Stimulated activated CD8-positive, alpha-beta memory T cell treated with anti-CD3 and anti-CD28 coated beads, Interleukin-7, amount 100 ng/mL, for 1 hour (primary cell): Measurements from ENCODE around the gene DZIP3.
A peak's percentile ranks its signal among the peaks of the same experiment; 100 is the strongest.

Experiments
- DNase-seq, 2 donors: peaks; one replicate each; pipeline ENCODE4 v3.0.0-alpha.2; 2020; ENCODE audit warnings: low read depth in 2 of 2

DZIP3 gene, protein sequence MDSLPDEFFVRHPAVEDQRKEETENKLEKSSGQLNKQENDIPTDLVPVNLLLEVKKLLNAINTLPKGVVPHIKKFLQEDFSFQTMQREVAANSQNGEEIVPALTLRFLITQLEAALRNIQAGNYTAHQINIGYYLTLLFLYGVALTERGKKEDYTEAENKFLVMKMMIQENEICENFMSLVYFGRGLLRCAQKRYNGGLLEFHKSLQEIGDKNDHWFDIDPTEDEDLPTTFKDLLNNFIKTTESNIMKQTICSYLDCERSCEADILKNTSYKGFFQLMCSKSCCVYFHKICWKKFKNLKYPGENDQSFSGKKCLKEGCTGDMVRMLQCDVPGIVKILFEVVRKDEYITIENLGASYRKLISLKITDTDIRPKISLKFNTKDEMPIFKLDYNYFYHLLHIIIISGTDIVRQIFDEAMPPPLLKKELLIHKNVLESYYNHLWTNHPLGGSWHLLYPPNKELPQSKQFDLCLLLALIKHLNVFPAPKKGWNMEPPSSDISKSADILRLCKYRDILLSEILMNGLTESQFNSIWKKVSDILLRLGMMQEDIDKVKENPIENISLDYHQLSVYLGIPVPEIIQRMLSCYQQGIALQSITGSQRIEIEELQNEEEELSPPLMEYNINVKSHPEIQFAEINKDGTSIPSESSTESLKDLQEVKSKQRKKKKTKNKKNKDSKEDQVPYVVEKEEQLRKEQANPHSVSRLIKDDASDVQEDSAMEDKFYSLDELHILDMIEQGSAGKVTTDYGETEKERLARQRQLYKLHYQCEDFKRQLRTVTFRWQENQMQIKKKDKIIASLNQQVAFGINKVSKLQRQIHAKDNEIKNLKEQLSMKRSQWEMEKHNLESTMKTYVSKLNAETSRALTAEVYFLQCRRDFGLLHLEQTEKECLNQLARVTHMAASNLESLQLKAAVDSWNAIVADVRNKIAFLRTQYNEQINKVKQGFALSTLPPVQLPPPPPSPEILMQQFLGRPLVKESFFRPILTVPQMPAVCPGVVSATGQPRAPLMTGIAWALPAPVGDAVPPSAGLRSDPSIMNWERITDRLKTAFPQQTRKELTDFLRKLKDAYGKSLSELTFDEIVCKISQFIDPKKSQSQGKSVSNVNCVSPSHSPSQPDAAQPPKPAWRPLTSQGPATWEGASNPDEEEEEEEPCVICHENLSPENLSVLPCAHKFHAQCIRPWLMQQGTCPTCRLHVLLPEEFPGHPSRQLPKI

DNA sequence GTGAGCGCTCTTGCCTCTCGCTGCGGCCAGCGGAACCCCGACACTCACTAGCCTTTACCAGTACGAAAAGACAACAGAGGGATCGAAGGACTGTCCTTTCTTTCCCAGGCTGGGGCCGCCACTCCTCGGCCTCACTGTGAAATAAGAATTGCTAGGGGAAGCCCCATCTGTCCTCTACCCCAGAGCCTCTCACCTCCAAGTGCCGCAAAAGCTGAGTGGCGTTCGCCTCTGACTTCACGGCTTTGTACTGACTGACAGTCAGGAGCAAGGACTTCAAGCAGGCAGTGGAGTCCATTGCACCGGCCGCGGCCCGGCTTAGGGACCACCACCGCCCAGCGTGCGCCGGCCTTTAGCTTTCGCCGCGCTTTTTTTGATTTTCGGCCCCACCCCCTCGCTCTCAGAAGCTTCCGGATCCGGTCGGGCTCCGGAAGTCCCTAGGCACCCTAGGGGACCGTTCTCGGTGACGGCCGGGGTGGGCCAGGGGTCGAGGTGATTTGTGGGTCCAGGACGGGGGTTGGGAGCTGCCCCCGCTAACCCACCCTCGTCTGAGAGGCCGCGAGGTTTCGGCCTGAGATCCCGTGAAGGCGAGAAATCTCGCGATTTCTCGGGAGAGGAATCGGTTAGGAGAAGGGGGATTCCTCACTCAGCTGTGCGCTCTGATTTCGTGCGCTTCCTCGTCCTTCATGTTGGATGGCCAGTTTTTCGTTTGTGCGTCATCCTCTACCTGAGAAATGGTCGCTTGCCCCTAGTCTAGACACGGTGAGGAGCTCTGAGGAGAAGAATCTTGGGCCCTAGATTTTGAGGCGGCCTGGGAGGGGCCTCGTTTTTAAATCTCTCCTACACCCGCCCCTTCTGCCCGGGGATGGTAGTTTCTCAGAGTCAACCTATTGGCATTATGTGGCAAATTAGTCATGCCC lies at the start of gene DZIP3, which contains the start of gene CIP2A:
TSS of gene DZIP3 (plus strand) at position 642 of the 917 bp plus-strand sequence. CDS start 15,685 bp downstream, outside the sequence.
TSS of gene CIP2A (minus strand) at position 358 of the 917 bp plus-strand sequence. CDS start at position 295, 63 bp downstream.
- DNase-seq, result peak; percentile 60 to 66

DNA sequence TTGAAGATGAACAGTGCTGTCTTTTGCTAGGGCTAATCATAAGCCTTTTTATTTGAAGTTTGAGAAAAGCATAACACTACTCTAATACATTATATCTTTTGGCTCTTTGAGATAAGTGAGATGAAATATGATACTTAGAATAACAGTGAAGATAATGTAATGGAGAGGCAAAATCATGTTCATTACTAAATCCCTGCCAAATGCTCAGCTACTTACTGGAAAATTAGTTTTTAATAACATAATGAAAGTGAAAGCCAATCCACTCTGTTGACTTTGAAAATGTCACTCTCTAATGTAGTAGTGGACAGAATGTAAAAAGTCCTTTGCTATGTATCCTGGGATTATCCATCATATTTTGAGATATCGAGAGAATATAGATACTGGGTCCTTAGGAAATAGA lies 43.3 kb upstream of the DZIP3 start:
- DNase-seq, result no peak

DNA sequence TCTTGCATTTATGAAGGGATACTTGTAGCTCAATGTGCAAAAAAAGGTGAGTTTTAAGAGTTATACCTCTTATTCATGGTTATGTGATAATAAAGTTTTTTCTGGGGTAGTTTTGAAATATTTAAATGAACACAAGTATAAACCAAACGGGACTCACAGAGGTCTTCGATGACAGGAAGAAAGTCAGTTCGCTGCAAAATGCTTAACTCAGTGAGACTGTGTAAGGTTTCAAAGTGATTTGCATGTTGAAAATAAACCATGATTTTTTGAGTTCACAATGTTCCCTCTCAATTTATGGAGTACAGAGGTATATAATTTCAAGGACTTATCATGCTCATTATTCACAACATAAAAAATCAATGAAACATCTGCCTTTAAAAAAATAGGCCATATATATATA lies 42.8 kb upstream of the DZIP3 start:
- no peak for DNase-seq

DNA sequence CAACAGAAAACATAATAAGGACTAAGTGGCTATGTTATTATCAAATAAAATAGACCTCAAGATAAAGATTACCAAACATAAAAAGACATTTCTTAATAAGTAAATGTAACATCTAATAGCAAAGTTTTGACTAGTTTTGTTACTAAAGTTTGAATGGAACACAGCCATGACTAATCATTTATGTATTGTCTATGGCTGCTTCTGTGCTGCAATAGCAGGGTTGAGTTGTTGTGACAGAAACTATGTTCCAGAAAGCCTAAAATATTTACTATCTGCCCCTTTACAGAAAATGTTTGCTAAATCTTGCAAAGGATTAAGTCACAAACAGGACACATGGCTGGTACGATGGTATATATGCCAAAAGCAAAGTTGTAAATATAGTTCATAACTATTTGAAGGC lies 41.2 kb upstream of the DZIP3 start:
- no peak for DNase-seq

DNA sequence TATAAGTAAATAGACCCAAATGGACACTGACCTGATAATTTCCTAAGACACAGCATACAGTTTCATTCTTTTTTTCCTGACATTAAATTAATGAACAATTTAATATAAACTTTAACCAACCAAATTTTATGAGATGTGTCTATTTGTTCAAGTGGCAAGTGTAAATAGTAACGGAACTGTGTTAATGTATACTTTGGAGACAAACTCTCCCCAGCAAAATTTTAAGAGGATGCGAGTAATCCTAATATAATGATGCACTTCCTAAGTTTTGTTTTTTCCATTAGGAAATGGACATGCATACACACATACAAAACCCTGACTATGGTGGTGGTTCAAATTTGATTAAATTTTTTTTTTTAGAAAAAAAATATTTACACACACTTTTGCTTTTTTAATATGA lies 40.6 kb upstream of the DZIP3 start:
- no peak for DNase-seq

DNA sequence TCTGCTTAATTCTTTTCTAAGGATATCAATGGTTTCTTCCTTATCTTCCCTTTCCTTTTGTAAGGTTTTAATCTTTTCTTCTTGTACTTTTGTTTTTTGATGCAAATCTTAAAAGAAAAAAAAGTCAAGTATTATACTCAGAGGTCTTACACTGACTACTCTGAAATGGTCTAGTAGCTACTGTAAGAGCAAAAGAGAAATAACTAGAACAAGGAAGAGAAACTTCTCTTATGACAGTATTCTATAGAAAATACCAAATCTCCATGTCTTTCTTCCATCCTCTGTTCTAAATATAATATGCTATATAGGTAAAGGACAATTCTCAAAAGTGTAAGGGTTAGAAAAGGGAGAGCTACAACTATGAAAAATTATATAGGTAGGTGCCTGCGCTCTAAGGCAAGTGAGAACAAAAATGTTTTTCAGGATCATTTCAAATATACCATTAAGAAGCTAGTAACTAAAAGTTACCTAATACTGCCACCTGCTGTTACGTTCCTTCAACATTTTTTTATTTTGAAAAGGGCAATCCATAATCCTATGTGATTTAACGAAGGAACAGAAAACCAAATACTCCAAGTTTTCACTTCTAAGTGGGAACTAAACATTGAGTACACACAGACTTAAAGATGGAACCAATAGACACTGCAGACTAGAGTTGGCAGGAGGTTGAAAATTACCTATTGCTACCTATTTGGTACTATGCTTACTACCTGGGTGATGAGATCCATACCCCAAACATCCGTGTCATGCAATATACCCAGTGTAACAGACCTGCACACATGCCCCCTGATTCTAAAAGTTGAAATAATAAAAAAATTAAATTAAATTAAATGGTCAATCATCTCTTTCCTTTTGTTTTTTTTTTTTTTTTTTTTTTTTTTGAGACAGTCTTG lies 37.0 kb upstream of the DZIP3 start:
- no peak for DNase-seq

DNA sequence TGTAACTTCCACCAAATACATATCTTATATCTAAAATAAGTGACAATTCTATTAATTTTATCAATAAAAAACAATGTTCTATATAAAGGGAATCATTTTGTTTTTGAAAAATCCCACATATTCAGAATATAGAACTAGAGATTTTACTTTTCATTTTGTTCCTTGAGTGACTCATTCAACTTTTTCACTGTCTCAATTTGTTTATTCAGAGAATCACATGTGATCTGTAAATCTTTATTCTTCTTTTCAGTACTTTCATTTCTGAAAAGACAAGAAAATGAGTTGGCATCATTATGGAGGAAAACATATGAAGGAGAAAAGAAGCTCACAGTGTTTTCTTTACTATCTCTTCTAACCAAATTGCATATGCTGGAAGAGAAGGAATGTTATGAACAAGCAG lies 35.3 kb upstream of the DZIP3 start:
- DNase-seq, result no peak

DNA sequence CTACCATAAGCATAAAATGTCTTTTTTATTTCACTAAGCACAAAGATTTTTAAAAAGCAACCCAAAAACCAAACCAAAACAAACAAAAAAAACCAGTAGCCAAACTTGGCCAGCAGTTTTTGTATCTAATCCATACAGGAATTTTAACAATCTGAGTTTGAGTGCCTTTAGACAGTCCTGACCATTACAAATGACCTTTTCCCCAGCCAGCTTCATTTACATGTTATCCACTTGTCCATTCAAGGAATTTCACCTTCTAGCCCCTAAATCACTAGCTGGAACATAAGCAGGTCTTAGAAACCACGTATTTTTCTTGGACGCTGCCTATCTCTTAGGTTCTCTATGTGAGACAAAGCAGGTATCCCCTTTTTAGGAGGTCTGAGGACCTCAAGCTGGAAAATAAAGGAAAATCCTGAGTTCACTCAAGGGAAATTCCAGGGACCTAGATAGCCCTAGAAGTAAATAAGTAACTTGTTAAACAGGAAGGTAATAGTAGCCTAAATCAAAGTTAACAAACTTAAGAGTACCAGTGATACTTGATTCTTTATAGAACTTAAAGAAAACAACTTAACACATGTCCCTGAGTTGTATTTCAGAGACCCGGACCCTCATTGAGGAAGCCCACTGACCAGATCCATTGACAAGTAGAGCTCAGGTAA lies 34.5 kb upstream of the DZIP3 start:
- no peak for DNase-seq

DNA sequence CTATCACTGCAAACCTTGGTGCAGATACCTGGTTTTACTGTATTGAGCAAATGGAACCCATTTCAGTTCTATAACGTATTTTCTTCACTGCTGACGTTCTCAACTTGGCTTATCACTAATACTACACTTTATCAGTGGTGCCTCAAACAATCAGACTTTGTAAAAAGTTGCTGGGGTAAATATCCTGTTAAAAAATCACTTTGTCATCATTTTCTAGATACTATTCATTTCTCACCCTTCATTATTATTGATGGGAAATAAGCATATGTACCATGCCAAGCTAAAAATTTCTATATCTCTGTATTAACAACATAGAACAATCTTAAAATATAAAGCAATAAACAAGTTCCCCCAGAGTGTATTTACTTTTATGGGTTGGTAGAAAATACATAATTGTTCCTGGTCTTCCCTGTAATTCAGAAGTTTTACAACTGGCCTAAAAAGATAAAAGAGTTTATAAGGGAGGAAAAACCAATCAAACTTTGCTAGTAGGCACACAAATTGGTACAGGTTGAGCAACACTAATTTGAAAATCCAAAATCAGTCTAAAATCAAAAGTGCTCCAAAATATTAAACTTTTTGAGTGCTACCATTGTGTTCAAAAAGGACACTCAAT lies 33.4 kb upstream of the DZIP3 start:
- DNase-seq, result no peak

DNA sequence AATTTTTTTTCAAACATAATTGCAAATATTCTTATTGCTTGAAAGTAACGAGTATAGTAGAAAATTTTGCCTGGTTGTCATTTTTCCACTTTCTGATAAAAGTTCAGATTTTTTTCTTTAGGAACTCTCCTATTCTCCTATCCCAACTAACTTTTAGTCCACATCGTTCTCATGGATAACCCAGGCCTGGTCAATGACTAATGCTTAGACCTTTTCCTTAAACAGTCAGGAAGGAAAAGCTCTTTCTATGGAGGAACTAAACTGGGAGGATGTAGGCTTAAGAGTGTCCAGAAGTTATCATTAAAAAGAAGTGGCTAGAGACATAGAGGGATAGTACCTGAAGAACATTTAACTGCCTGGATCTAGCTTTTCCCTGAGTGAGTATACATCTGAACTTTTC lies 27.0 kb upstream of the DZIP3 start:
- no peak for DNase-seq

DNA sequence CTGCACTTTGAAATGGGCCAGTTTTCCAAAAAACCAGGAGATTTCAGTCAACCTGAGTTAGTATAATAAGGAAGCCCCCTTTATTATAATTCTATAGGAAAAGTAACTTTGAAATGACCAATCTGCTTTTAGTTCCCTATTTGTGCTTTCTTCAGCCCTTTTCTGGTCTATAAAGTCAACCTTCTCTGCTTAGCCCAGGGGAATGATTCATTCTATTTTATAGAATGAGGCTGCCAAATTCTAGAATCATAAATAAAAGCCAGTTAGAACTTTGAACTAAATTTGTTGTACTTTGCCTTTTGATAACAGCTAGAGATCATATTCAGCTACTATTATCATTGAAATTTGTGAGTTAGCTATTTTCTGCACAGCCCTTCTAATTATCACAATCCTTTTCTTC lies 25.0 kb upstream of the DZIP3 start:
- DNase-seq, result no peak

DNA sequence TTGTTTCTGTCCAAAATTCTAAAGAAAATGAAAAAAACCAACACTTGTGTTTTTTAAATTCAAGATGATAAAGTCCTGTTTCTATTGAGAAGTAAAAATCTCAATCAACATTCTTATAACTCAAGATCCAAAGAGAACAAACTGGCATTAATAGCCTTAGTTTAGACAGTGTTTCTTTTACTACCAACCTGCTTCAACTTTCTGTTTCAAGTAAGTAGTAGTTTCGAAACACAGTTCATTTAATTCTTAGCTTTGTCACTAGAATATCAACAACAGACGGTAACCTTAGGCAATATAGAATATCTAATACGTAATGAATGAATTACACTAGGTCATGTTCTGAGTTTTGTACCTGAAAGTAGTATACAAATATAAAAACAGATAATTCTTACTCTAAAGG lies 24.0 kb upstream of the DZIP3 start:
- no peak for DNase-seq

DNA sequence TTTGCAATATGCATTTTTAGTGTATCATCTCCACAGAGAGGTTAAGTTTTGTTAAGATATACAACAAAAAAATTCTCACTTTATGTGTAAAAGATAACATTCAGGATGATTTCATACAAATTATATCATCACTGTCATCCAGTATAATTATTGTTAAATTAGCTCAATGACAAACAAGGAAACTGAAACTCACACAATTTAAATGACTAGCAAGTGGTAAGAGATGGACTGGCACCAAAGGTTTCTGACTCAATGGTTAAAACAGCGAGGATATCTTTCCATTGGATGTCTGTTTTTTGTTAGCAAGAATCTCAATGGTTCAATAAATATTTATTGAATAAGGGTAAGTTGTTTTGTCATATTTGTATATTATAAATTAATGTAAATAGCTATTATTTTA lies 22.9 kb upstream of the DZIP3 start:
- no peak for DNase-seq

DNA sequence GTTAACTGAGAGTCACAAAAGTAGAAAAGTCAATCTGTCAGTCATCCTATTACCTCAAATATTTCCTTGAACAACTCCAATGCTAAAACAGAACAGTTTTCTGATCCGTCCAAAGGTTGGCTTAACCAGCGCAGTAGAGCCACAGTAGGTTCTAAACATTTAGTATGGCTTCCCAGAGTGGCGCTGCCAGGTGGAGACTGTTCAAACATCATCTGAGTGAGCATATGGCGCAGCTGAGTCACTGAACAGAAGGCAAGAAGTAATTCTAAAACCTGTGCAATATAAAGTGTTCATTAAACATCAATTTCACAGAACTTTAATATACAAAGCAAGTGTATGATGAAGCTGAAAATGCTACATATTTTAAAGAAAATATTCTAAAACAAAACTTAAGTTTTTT lies 20.2 kb upstream of the DZIP3 start:
- DNase-seq, result no peak

DNA sequence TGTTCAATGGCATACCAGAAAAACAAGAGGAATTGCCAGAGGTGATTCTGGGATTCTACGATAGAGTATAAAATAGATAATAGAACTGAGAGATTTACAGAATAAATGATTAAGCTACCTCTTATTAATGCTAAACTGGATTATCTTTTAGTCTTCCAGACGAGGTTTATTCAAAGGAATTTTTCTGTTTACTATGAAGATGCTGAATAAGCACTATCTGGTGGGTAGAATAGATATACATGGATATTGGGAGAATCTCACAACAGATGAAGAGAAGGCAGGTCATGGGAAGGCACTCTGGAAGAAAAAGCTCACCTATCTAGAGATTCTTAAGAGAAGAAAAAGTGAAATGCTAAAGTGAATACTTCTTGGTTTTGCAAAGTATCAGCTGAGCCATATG lies 11.5 kb upstream of the DZIP3 start:
- no peak for DNase-seq

DNA sequence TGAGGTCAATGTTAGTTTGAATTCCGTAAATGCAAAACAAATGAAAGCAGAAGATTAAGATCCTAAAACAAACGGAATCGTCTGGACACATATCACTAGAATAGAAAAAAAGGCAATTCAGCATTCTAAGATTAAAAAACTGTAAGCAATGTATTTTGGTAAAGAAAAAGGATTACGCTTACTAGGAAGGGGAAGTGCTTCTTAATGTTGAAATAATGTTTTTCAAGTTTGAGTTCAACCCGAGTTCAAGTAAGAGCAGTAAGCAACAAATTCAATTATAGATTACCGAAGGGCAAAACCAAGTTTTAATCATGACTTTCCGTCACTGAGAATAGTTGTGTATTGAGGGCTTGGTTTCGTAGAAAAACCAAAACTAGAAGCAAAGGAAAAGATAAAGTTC lies 921 bp upstream of the DZIP3 start:
- DNase-seq, result no peak

DNA sequence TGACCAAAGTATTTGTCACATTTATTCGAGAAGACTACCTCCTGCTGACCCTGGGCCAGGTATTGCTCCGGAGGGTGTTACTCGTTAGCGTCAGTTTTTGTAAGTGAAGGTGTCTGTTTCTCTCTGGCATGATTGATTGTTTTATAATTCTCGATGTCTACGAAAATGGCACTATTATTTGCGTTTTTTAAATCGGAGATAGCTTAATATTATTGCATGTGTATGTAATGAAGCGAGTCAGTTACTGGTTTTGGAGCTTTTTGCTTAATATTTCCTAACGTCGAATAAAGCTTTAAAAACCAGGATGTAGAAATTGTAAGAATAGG lies 439 bp downstream of the DZIP3 start:
- DNase-seq, result no peak

DNA sequence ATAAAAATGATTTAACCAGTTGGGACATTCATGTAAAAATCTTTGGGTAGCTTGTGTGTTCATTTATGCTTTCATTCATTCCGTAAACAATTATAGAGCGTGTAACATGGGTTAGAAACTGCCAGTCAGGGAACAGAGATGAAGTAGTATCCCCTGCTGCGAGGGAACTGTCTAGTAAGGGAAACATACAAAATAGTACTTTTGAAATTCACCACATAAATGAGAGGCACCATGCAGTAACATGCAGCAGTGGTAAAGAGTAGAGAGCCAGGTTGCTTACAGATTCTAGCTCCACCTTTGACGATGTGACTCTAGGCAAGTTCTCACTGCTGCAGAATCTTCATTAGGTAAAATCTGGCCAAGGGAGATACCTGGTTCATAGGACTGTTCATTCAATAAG lies 938 bp downstream of the DZIP3 start:
- no peak for DNase-seq

DNA sequence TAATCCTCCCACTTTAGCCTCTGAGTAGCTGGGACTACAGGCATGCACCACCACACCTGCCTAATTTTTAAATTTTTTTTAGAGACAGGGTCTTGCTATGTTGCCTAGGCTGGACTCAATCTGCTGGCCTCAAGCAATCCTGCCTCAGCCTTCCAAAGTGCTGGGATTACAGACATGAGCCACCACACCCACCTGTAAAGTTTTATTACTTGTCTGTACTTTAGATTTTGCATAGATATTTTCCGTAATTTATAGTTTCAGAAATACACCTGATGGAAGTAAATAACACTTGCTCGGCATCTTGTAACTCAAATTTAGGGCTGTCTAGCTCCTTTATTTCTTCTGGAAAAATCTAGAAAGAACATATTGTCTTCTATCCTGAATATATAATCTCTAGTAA lies 5.8 kb downstream of the DZIP3 start:
- DNase-seq, result no peak
